ENCODE results near the gene GOLT1A. TPM values are rescaled to one million over a fixed set of nuclear protein-coding genes. Genes with fewer than 3 reads are reported as not detected.

Gene GOLT1A
- polyA plus RNA-seq, 3 donors, result not detected

DNA sequence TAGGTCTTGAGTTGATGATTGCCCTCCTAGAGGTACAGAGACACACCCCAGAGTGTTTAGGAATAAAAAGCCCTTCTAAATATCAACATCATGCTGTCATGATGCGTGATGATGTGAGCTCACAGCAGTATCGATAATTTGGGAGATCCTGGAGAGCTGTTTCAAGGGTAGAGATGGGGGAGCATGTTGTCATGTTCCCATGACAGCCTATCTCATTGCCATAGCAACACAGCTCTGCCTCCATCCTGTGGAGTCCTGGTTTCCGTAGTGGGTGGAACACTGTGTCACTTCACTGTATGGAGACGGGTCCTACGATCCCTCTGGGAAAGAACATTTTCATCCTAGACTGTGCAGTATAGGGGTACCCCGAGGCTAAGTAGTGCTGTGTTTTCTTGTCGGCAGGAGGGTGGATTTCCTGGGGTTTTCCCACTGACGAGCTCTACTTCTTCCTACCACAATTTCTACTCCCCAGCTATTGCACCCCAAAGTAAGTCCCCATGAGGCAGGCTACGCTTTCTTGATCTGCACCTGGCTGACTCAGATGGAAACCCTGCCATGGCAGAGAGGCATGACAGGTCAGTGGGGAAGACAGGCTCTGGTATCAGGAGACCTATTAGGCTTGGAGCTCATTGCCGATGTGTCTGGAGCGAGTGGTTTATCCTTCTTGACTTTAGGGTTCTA lies 24.7 kb downstream of the GOLT1A start:
- H2AFZ ChIP-seq (ENCODE audit: insufficient read depth, low read depth, low read length, poor library complexity, severe bottlenecking), result no peak overlapping the region

DNA sequence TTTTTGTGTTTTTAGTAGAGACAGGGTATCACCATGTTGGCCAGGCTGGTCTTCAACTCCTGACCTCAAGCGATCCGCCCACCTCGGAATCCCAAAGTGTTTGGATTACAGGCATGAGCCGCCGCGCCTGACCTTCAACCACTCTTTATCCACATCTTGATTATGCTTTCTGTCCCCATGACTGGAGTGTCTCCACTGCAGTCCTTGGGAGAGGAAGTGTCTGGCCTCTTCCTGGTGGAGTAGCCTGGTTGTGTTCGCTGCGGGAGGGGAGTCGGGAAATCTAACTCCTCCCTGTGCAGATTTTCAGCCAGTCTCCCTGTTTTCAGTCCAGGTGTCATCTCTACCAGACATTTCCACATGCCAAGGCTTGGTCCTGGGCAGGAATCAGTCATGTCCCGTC lies 27.2 kb downstream of the GOLT1A start:
- peaks cover 29 to 38% (median 32%) of the 10 kb centered on the region in 3 donors for H3K27me3 Mint-ChIP-seq (ENCODE audit: low read depth in 3 of 3)
- Histone ChIP-seq H3K4me3 (replicated peaks in 1 of 3; ENCODE audit: low read depth in 2 of 3, low read length in 3 of 3) (no peak overlapping the region), H3K4me2 (replicated peaks; ENCODE audit: extremely low read depth, low read length, poor library complexity, severe bottlenecking) (no peak overlapping the region), H3K4me1 (ENCODE audit: control insufficient read depth in 1 of 2, insufficient read depth in 2 of 2, low read length in 2 of 2) (peaks cover 12% of the 10 kb centered on the region in 2 donors), H3K79me2 (ENCODE audit: insufficient read depth, low read length) (no peaks in the 10 kb centered on the region), H3K27me3 (ENCODE audit: control insufficient read depth in 2 of 2, insufficient read depth in 2 of 2, low read length in 2 of 2) (peaks cover 5 to 32% of the 10 kb centered on the region in 2 donors), H3K9ac (ENCODE audit: insufficient read depth, low read length, poor library complexity, severe bottlenecking) (no peak overlapping the region), H3K9me3 (replicated peaks in 1 of 2; ENCODE audit: control insufficient read depth in 1 of 2, insufficient read depth in 1 of 2, low read length in 2 of 2) (no peaks in the 10 kb centered on the region), H3K27ac (ENCODE audit: low read depth in 1 of 2, low read length in 2 of 2) (no peak overlapping the region), H3K36me3 (replicated peaks in 1 of 2; ENCODE audit: control insufficient read depth in 1 of 2, insufficient read depth in 2 of 2, low read length in 2 of 2) (no peaks in the 10 kb centered on the region), H4K20me1 (ENCODE audit: insufficient read depth, low read length) (no peaks in the 10 kb centered on the region), H2AFZ (ENCODE audit: insufficient read depth, low read depth, low read length, poor library complexity, severe bottlenecking) (no peak overlapping the region)
- peaks cover 17% of the 10 kb centered on the region for H3K4me1 Mint-ChIP-seq
- TF ChIP-seq, protein P1, sequence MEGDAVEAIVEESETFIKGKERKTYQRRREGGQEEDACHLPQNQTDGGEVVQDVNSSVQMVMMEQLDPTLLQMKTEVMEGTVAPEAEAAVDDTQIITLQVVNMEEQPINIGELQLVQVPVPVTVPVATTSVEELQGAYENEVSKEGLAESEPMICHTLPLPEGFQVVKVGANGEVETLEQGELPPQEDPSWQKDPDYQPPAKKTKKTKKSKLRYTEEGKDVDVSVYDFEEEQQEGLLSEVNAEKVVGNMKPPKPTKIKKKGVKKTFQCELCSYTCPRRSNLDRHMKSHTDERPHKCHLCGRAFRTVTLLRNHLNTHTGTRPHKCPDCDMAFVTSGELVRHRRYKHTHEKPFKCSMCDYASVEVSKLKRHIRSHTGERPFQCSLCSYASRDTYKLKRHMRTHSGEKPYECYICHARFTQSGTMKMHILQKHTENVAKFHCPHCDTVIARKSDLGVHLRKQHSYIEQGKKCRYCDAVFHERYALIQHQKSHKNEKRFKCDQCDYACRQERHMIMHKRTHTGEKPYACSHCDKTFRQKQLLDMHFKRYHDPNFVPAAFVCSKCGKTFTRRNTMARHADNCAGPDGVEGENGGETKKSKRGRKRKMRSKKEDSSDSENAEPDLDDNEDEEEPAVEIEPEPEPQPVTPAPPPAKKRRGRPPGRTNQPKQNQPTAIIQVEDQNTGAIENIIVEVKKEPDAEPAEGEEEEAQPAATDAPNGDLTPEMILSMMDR (IDR thresholded peaks at IDR 0.05), result no peak
- 94% methylated on average over 4 of the region's 10 CpGs for WGBS (ENCODE audit: insufficient coverage)
- intact Hi-C loops (cut with micrococcal nuclease), result no loop called here
- no peaks in the 10 kb centered on the region for H3K9me3 Mint-ChIP-seq
- no peak overlapping the region for H3K27ac Mint-ChIP-seq
- no peak for DNase-seq
- no peak overlapping the region for H3K4me3 Mint-ChIP-seq
- no peaks in the 10 kb centered on the region for H3K36me3 Mint-ChIP-seq

More for the DNA sequence above, 24.7 kb downstream of the GOLT1A start:
- intact Hi-C loops (cut with micrococcal nuclease), result no loop called here
- no peaks in the 10 kb centered on the region for H3K36me3 Mint-ChIP-seq
- Histone ChIP-seq H4K20me1 (ENCODE audit: insufficient read depth, low read length) (no peaks in the 10 kb centered on the region), H3K4me1 (ENCODE audit: control insufficient read depth in 1 of 2, insufficient read depth in 2 of 2, low read length in 2 of 2) (peaks cover 12% of the 10 kb centered on the region in 2 donors), H3K79me2 (ENCODE audit: insufficient read depth, low read length) (no peaks in the 10 kb centered on the region), H3K4me3 (replicated peaks in 1 of 3; ENCODE audit: low read depth in 2 of 3, low read length in 3 of 3) (no peak overlapping the region), H3K27ac (ENCODE audit: low read depth in 1 of 2, low read length in 2 of 2) (no peak overlapping the region), H3K36me3 (replicated peaks in 1 of 2; ENCODE audit: control insufficient read depth in 1 of 2, insufficient read depth in 2 of 2, low read length in 2 of 2) (no peaks in the 10 kb centered on the region), H3K9ac (ENCODE audit: insufficient read depth, low read length, poor library complexity, severe bottlenecking) (no peak overlapping the region), H3K9me3 (replicated peaks in 1 of 2; ENCODE audit: control insufficient read depth in 1 of 2, insufficient read depth in 1 of 2, low read length in 2 of 2) (no peaks in the 10 kb centered on the region), H3K4me2 (replicated peaks; ENCODE audit: extremely low read depth, low read length, poor library complexity, severe bottlenecking) (no peak overlapping the region), H3K27me3 (ENCODE audit: control insufficient read depth in 2 of 2, insufficient read depth in 2 of 2, low read length in 2 of 2) (peaks cover 5 to 41% of the 10 kb centered on the region in 2 donors)
- TF ChIP-seq, protein P1 (IDR thresholded peaks at IDR 0.05), result no peak
- H3K4me3 Mint-ChIP-seq, result peak overlapping the region in 1 of 2 donors; percentile 37
- peaks cover 45 to 54% (median 49%) of the 10 kb centered on the region in 3 donors for H3K27me3 Mint-ChIP-seq (ENCODE audit: low read depth in 3 of 3)
- peak in 1 of 3 donors; percentile 56 for DNase-seq
- 85% methylated on average over 4 of the region's 11 CpGs for WGBS (ENCODE audit: insufficient coverage)
- H3K4me1 Mint-ChIP-seq, result peaks cover 15% of the 10 kb centered on the region
- no peaks in the 10 kb centered on the region for H3K9me3 Mint-ChIP-seq
- peak overlapping the region in 3 of 7 donors; percentile 12 to 68 (median 57) for H3K27ac Mint-ChIP-seq
